Natural killer cell treated with Interleukin-12 subunit alpha and Interleukin-12 subunit beta and Interleukin-15 and Interleukin-18, amount 100 ng/mL, for 72 hours (primary cell): ENCODE results near the gene HS3ST3A1. TPM values are rescaled to one million over a fixed set of nuclear protein-coding genes. Genes with fewer than 3 reads are reported as not detected.

Source experiments
- ATAC-seq, 2 donors: fragments of 150-1000 bp; cut with Tn5 transposase in 1 of 2; sonication (Bioruptor Pico), chemical (Tn5 transposase) in 1 of 2; 2 replicates each; pipeline ENCODE4 v1.10.0; 2021
- DNase-seq: peaks from one replicate; pipeline ENCODE4 v3.0.0; 2022; ENCODE audit warnings: low spot score
- H3K27ac Mint-ChIP-seq, 2 donors: 1 replicate in 1 of 2; 2 replicates in 1 of 2; pipeline ENCODE4 v1.8.0; 2022; ENCODE audit warnings: mixed read lengths in 2 of 2, mild to moderate bottlenecking in 1 of 2, moderate library complexity in 1 of 2
- H3K27me3 Mint-ChIP-seq, 2 donors: 1 replicate in 1 of 2; 2 replicates in 1 of 2; pipeline ENCODE4 v1.8.0; 2022; ENCODE audit warnings: mixed read lengths in 2 of 2
- H3K36me3 Mint-ChIP-seq: one replicate; pipeline ENCODE4 v1.8.0; 2022; ENCODE audit warnings: mixed read lengths
- H3K4me1 Mint-ChIP-seq, 2 donors: 1 replicate in 1 of 2; 2 replicates in 1 of 2; pipeline ENCODE4 v1.8.0; 2022; ENCODE audit warnings: low read depth in 2 of 2, mixed read lengths in 2 of 2, mild to moderate bottlenecking in 1 of 2
- H3K4me3 Mint-ChIP-seq: one replicate; pipeline ENCODE4 v1.8.0; 2022; ENCODE audit warnings: mixed read lengths
- H3K9me3 Mint-ChIP-seq: 2 replicates; pipeline ENCODE4 v1.8.0; 2022; ENCODE audit warnings: mixed read lengths
- total RNA-seq, 2 donors: library from RNA; stranded (reverse); gene quantifications; one replicate each; pipeline ENCODE4 v1.2.3, GENCODE V29; 2022

Gene HS3ST3A1
- total RNA-seq, 2 donors from 2014 or later: 1.1 to 2.4 TPM

DNA sequence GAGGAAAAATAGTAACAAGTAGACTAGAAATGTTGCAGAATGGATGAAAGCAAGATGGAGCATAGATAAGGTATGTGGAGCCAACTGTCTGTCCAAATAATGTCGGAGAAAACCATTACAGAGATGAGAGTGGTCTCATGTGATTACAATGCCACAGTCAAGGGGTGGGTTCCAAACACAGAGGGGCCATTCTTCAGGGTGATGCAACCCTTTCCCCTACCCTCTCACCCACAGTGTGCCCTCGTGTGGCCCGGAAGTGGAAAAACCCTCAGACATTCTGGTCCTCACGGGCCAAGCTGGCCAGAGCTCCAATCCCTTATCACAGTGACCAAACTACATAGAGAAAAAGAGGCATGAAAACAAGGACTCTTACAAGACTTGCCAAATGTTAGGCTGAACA lies 17.7 kb upstream of the HS3ST3A1 start:
- Mint-ChIP-seq H3K4me3 (no peak overlapping the region), H3K27ac (no peak overlapping the region), H3K27me3 (peaks cover 36 to 57% of the 10 kb centered on the region in 2 donors)

GRCh38 chr17:13616031-13616430 lies 14.3 kb upstream of the HS3ST3A1 start:
- H3K4me3 Mint-ChIP-seq: no peak overlapping the region
- H3K4me1 Mint-ChIP-seq: no peaks in the 10 kb centered on the region
- no peaks in the 10 kb centered on the region for H3K36me3 Mint-ChIP-seq
- H3K27ac Mint-ChIP-seq: no peak overlapping the region
- no peaks in the 10 kb centered on the region for H3K9me3 Mint-ChIP-seq
- H3K27me3 Mint-ChIP-seq: peaks cover 20 to 31% of the 10 kb centered on the region in 2 donors
- ATAC-seq: no peak
- no peak for DNase-seq

More for the DNA sequence above, 17.7 kb upstream of the HS3ST3A1 start:
- H3K4me1 Mint-ChIP-seq: no peaks in the 10 kb centered on the region
- no peaks in the 10 kb centered on the region for H3K9me3 Mint-ChIP-seq
- no peaks in the 10 kb centered on the region for H3K36me3 Mint-ChIP-seq
- ATAC-seq (no peak), DNase-seq (no peak)

- no peaks in the 10 kb centered on the region for H3K9me3 Mint-ChIP-seq
- H3K27ac Mint-ChIP-seq: no peak overlapping the region
- no peaks in the 10 kb centered on the region for H3K4me1 Mint-ChIP-seq
- DNase-seq (no peak), ATAC-seq (no peak)
- H3K27me3 Mint-ChIP-seq: peaks cover 21 to 24% of the 10 kb centered on the region in 2 donors
- no peak overlapping the region for H3K4me3 Mint-ChIP-seq
- H3K36me3 Mint-ChIP-seq: no peaks in the 10 kb centered on the region
Measured at GRCh38 chr17:13609941-13610340, 8.2 kb upstream of the HS3ST3A1 start.

- no peak overlapping the region for H3K4me3 Mint-ChIP-seq
- H3K4me1 Mint-ChIP-seq: peaks cover 0 to 3% of the 10 kb centered on the region in 2 donors
- no peaks in the 10 kb centered on the region for H3K36me3 Mint-ChIP-seq
- peak; percentile 13 to 40 for ATAC-seq
- no peak overlapping the region for H3K27ac Mint-ChIP-seq
- peak; percentile 62 for DNase-seq
- no peaks in the 10 kb centered on the region for H3K9me3 Mint-ChIP-seq
- H3K27me3 Mint-ChIP-seq: peaks cover 47 to 75% of the 10 kb centered on the region in 2 donors
Measured at GRCh38 chr17:13601322-13601775, 380 bp downstream of the HS3ST3A1 start.

DNA sequence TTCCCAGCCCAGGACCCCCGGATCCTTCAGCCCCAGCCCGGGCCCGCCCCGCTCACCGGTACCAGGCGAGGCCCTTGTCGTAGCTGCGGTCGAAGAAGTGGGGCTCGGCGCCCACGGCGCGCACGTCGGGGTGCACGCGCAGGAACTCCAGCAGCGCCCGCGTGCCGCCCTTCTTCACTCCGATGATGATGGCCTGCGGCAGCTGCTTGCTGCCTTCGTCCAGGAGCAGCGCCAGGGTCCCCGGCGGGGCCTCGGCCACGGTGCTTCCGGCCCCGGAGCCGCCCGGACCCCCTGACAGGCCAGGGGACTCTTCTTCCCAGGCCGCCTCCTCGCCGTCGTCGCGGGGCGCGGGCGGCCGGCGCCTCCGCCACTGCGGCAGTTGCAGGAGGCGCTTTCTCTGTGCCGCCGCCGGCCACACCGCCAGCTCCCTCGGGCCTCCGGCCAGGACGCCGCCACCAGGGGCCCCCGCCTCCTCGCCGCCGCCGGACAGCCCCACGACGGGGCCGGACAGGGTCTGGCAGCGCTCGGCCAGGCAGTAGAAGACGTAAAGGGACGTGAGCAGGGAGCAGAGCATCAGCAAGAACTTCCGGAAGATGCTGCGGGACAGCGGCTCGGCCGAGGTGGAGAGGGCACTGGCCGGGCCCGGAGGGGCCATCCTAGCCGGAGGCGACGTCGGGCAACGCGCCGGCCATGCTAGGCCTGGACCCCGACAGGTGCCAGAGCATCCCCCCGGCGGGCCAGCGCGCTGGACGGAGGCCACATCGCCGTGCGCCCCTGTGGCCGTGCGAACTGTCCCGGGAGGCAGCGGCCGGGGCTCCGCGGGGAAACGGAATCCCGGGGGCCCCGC lies 1.0 kb downstream of the HS3ST3A1 start:
- no peak overlapping the region for H3K4me3 Mint-ChIP-seq
- H3K36me3 Mint-ChIP-seq: no peaks in the 10 kb centered on the region
- H3K9me3 Mint-ChIP-seq: no peaks in the 10 kb centered on the region
- ATAC-seq (no peak), DNase-seq (no peak)
- no peak overlapping the region for H3K27ac Mint-ChIP-seq
- H3K4me1 Mint-ChIP-seq: peaks cover 0 to 3% of the 10 kb centered on the region in 2 donors
- peaks cover 43 to 74% of the 10 kb centered on the region in 2 donors for H3K27me3 Mint-ChIP-seq

GRCh38 chr17:13599864-13600263 lies 1.9 kb downstream of the HS3ST3A1 start:
- Mint-ChIP-seq H3K27ac (no peak overlapping the region), H3K27me3 (peaks cover 43 to 72% of the 10 kb centered on the region in 2 donors), H3K4me3 (no peak overlapping the region), H3K9me3 (no peaks in the 10 kb centered on the region), H3K36me3 (no peaks in the 10 kb centered on the region), H3K4me1 (peaks cover 2 to 5% of the 10 kb centered on the region in 2 donors)
- DNase-seq: no peak
- ATAC-seq: no peak

GRCh38 chr17:13599168-13599577 lies 2.6 kb downstream of the HS3ST3A1 start:
- Mint-ChIP-seq H3K27ac (no peak overlapping the region), H3K9me3 (no peaks in the 10 kb centered on the region), H3K4me3 (no peak overlapping the region), H3K36me3 (no peaks in the 10 kb centered on the region), H3K27me3 (peaks cover 41 to 65% of the 10 kb centered on the region in 2 donors), H3K4me1 (peaks cover 4 to 8% of the 10 kb centered on the region in 2 donors)
- DNase-seq (no peak), ATAC-seq (no peak)

GRCh38 chr17:13598353-13599167 lies 3.2 kb downstream of the HS3ST3A1 start:
- H3K27ac Mint-ChIP-seq: no peak overlapping the region
- H3K4me1 Mint-ChIP-seq: peaks cover 4 to 8% of the 10 kb centered on the region in 2 donors
- no peak for ATAC-seq
- H3K36me3 Mint-ChIP-seq: no peaks in the 10 kb centered on the region
- no peak for DNase-seq
- peaks cover 40 to 59% of the 10 kb centered on the region in 2 donors for H3K27me3 Mint-ChIP-seq
- no peak overlapping the region for H3K4me3 Mint-ChIP-seq
- no peaks in the 10 kb centered on the region for H3K9me3 Mint-ChIP-seq

GRCh38 chr17:13597723-13598347 lies 3.9 kb downstream of the HS3ST3A1 start:
- Mint-ChIP-seq H3K4me1 (peaks cover 4 to 8% of the 10 kb centered on the region in 2 donors), H3K9me3 (no peaks in the 10 kb centered on the region), H3K27me3 (peaks cover 34 to 57% of the 10 kb centered on the region in 2 donors), H3K36me3 (no peaks in the 10 kb centered on the region), H3K27ac (no peak overlapping the region), H3K4me3 (no peak overlapping the region)
- DNase-seq (no peak), ATAC-seq (no peak)

GRCh38 chr17:13596241-13596923 lies 5.3 kb downstream of the HS3ST3A1 start:
- Mint-ChIP-seq H3K9me3 (no peaks in the 10 kb centered on the region), H3K27me3 (peaks cover 25 to 48% of the 10 kb centered on the region in 2 donors), H3K4me3 (no peak overlapping the region), H3K4me1 (peaks cover 4 to 5% of the 10 kb centered on the region in 2 donors), H3K36me3 (no peaks in the 10 kb centered on the region), H3K27ac (no peak overlapping the region)
- ATAC-seq (no peak), DNase-seq (no peak)

- ATAC-seq (no peak), DNase-seq (no peak)
- H3K27ac Mint-ChIP-seq: no peak overlapping the region
Measured at GRCh38 chr17:13595599-13595899, 6.2 kb downstream of the HS3ST3A1 start.

GRCh38 chr17:13594762-13595598 lies 6.7 kb downstream of the HS3ST3A1 start:
- Mint-ChIP-seq H3K27ac (no peak overlapping the region), H3K9me3 (no peaks in the 10 kb centered on the region), H3K4me1 (peaks cover 4 to 5% of the 10 kb centered on the region in 2 donors), H3K36me3 (no peaks in the 10 kb centered on the region), H3K27me3 (peaks cover 24 to 45% of the 10 kb centered on the region in 2 donors), H3K4me3 (no peak overlapping the region)
- DNase-seq (peak; percentile 87), ATAC-seq (peak in 1 of 2 donors; percentile 62)

More at GRCh38 chr17:13595599-13595899, 6.2 kb downstream of the HS3ST3A1 start:
- no peak overlapping the region for H3K4me3 Mint-ChIP-seq
- peaks cover 25 to 48% of the 10 kb centered on the region in 2 donors for H3K27me3 Mint-ChIP-seq
- H3K36me3 Mint-ChIP-seq: no peaks in the 10 kb centered on the region
- peaks cover 4 to 5% of the 10 kb centered on the region in 2 donors for H3K4me1 Mint-ChIP-seq
- no peaks in the 10 kb centered on the region for H3K9me3 Mint-ChIP-seq
